ENCODE measurements around the gene CDH23. TPM values are rescaled to one million over a fixed set of nuclear protein-coding genes. Genes with fewer than 3 reads are reported as not detected.
"Not testable (repeated sequence)": the region's sequence is repeated elsewhere in the genome, so short reads cannot be mapped to it uniquely, and the experiment has no call there.

CDH23 gene
- total RNA-seq, 1 donor from 2014 or later = 9.4 TPM

DNA sequence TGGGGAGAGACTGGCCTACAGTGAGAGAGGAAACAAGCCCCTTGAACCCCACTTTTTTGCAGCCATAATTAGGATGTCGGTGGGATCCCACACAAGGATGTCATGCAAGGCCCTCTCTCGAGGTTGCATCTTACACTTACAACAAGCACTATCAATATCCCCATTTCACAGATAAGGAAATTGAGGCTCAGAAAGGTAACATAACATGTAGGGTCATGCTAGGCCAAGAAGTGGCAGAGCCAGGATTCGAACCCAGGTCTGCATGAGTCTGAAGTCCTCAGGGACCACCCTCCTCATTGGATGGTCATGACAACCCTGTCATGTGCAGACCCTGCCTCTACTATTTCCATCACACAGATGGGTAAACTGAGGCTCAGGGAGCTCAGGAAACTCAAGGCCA is 199.4 kb downstream of the CDH23 start:
- DNase-seq (ENCODE audit: extremely low spot score, unreplicated experiment) = no peak
- H3K27ac Mint-ChIP-seq = no peak overlapping the region
- H3K9me3 Mint-ChIP-seq = no peaks in the 10 kb centered on the region
- TF ChIP-seq, protein P1, sequence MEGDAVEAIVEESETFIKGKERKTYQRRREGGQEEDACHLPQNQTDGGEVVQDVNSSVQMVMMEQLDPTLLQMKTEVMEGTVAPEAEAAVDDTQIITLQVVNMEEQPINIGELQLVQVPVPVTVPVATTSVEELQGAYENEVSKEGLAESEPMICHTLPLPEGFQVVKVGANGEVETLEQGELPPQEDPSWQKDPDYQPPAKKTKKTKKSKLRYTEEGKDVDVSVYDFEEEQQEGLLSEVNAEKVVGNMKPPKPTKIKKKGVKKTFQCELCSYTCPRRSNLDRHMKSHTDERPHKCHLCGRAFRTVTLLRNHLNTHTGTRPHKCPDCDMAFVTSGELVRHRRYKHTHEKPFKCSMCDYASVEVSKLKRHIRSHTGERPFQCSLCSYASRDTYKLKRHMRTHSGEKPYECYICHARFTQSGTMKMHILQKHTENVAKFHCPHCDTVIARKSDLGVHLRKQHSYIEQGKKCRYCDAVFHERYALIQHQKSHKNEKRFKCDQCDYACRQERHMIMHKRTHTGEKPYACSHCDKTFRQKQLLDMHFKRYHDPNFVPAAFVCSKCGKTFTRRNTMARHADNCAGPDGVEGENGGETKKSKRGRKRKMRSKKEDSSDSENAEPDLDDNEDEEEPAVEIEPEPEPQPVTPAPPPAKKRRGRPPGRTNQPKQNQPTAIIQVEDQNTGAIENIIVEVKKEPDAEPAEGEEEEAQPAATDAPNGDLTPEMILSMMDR (conservative IDR thresholded peaks at IDR 0.05) = no peak
- H3K27me3 Mint-ChIP-seq = peaks cover 13% of the 10 kb centered on the region
- H3K36me3 Mint-ChIP-seq = no peaks in the 10 kb centered on the region
- H3K4me1 Mint-ChIP-seq (ENCODE audit: unreplicated experiment) = peaks cover 18% of the 10 kb centered on the region
- H3K4me3 Mint-ChIP-seq = no peak overlapping the region

GRCh38 chr10:71596759-71597158 is 200.0 kb downstream of the CDH23 start:
- H3K9me3 Mint-ChIP-seq = no peaks in the 10 kb centered on the region
- H3K4me3 Mint-ChIP-seq = no peak overlapping the region
- H3K36me3 Mint-ChIP-seq = no peaks in the 10 kb centered on the region
- no peak for DNase-seq (ENCODE audit: extremely low spot score, unreplicated experiment)
- no peak overlapping the region for H3K27ac Mint-ChIP-seq
- TF ChIP-seq, protein P1 (conservative IDR thresholded peaks at IDR 0.05) = no peak
- peaks cover 10% of the 10 kb centered on the region for H3K27me3 Mint-ChIP-seq
- H3K4me1 Mint-ChIP-seq (ENCODE audit: unreplicated experiment) = peaks cover 18% of the 10 kb centered on the region

DNA sequence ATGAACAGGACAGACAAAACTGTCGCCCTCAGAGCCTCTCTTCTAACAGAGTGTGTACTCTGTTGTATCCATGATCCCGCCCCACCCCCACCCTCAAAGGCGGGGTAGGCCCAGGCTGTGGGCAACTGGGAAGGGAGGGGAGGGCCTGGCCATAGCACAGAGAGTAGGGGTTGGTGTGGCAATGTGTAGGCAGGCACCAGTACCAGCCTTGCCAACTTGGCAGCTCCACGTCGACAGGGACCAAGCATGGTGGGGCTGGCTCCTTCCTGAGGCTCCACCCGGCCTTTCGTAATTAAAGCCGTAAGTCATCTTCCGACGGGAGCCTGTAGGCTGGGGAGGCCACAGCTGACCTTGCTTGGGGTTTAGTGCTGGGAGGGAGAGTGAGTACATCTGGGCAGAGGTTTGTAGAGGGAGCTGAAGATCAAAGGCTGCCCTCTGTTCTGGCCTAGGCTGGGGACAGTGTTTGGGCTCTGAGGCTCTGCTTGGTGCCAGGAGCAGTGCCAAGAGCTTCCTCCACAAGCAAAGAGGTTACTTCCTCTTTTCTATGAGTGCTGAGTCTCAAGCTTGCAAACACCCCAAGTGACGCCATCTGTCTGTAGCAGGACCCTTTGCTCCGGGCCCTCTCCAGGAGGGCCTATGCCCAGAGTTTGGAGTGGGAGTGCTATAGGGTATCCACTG is 201.2 kb downstream of the CDH23 start:
- H3K36me3 Mint-ChIP-seq = no peaks in the 10 kb centered on the region

GRCh38 chr10:71598621-71599055 is 201.9 kb downstream of the CDH23 start:
- Mint-ChIP-seq H3K27me3 (peaks cover 3% of the 10 kb centered on the region), H3K4me3 (no peak overlapping the region), H3K4me1 (ENCODE audit: unreplicated experiment) (peaks cover 26% of the 10 kb centered on the region), H3K36me3 (no peaks in the 10 kb centered on the region), H3K9me3 (no peaks in the 10 kb centered on the region), H3K27ac (no peak overlapping the region)
- TF ChIP-seq, protein P1 (conservative IDR thresholded peaks at IDR 0.05) = no peak
- DNase-seq (ENCODE audit: extremely low spot score, unreplicated experiment) = no peak

More for the DNA sequence above, 201.2 kb downstream of the CDH23 start:
- no peak for DNase-seq (ENCODE audit: extremely low spot score, unreplicated experiment)
- Mint-ChIP-seq H3K4me3 (no peak overlapping the region), H3K9me3 (no peaks in the 10 kb centered on the region), H3K27me3 (peaks cover 6% of the 10 kb centered on the region), H3K4me1 (ENCODE audit: unreplicated experiment) (peaks cover 23% of the 10 kb centered on the region), H3K27ac (no peak overlapping the region)
- TF ChIP-seq, protein P1 (conservative IDR thresholded peaks at IDR 0.05) = no peak

GRCh38 chr10:71599518-71599917 is 202.8 kb downstream of the CDH23 start:
- no peak overlapping the region for H3K27ac Mint-ChIP-seq
- peaks cover 29% of the 10 kb centered on the region for H3K4me1 Mint-ChIP-seq (ENCODE audit: unreplicated experiment)
- DNase-seq (ENCODE audit: extremely low spot score, unreplicated experiment) = no peak
- H3K4me3 Mint-ChIP-seq = no peak overlapping the region
- no peaks in the 10 kb centered on the region for H3K36me3 Mint-ChIP-seq
- no peaks in the 10 kb centered on the region for H3K9me3 Mint-ChIP-seq
- H3K27me3 Mint-ChIP-seq = peaks cover 3% of the 10 kb centered on the region
- TF ChIP-seq, protein P1 (conservative IDR thresholded peaks at IDR 0.05) = no peak

GRCh38 chr10:71600242-71600641 is 203.5 kb downstream of the CDH23 start:
- H3K9me3 Mint-ChIP-seq; H3K36me3 Mint-ChIP-seq; H3K27me3 Mint-ChIP-seq; DNase-seq (ENCODE audit: extremely low spot score, unreplicated experiment); H3K4me3 Mint-ChIP-seq; H3K27ac Mint-ChIP-seq: not testable (repeated sequence)
- peaks cover 35% of the 10 kb centered on the region for H3K4me1 Mint-ChIP-seq (ENCODE audit: unreplicated experiment)
